Upper lobe of left lung (tissue), 6 donors: ENCODE results near the gene VMAC. TPM values are rescaled to one million over a fixed set of nuclear protein-coding genes. Genes with fewer than 3 reads are reported as not detected.

Experiments used
- ATAC-seq, 2 donors: fragments of 200-7000 bp; cut with Tn5 transposase; one replicate each; pipeline ENCODE4 v1.9.1; 2022; ENCODE audit warnings: mild to moderate bottlenecking in 2 of 2, moderate library complexity in 2 of 2; ENCODE audit not compliant: low FRiP score in 2 of 2
- DNase-seq, 2 donors: peaks; one replicate each; pipeline ENCODE4 v3.0.0-alpha.2; 2019 to 2020
- H3K27ac ChIP-seq, 4 donors: fragments of 200-600 bp; sonication (generic); one replicate each; pipeline ENCODE4 v1.5.1; 2016 to 2019
- H3K27me3 ChIP-seq, 4 donors: fragments of 200-600 bp; sonication (generic); one replicate each; pipeline ENCODE4 v1.5.1; 2017 to 2019
- H3K36me3 ChIP-seq, 4 donors: fragments of 200-600 bp; sonication (generic); one replicate each; pipeline ENCODE4 v1.5.1; 2016 to 2019
- H3K4me1 ChIP-seq, 4 donors: fragments of 200-600 bp; sonication (generic); one replicate each; pipeline ENCODE4 v1.5.1; 2018 to 2019
- H3K4me3 ChIP-seq, 4 donors: fragments of 200-600 bp; sonication (generic); one replicate each; pipeline ENCODE4 v1.5.1; 2017 to 2019; ENCODE audit warnings: mild to moderate bottlenecking in 2 of 4, moderate library complexity in 1 of 4
- H3K9me3 ChIP-seq, 4 donors: fragments of 200-600 bp; sonication (generic); one replicate each; pipeline ENCODE4 v1.5.1; 2018 to 2019
- EP300 ChIP-seq, 4 donors: sonication (generic); formaldehyde crosslinking; IDR thresholded peaks; one replicate each; pipeline ENCODE4 v1.5.1; 2017; ENCODE audit warnings: antibody characterized with exemption in 4 of 4, control low read depth in 2 of 4
- POLR2A ChIP-seq, 4 donors: fragments of 450-650 bp; IDR thresholded peaks; one replicate each; pipeline ENCODE4 v1.5.1; 2016 to 2017; ENCODE audit warnings: antibody characterized with exemption in 4 of 4, mild to moderate bottlenecking in 2 of 4
- POLR2AphosphoS5 ChIP-seq, 2 donors: sonication (generic); formaldehyde crosslinking; IDR thresholded peaks; one replicate each; pipeline ENCODE4 v1.5.1; 2017; ENCODE audit warnings: antibody characterized with exemption in 2 of 2
- WGBS, 2 donors: methylation state at CpG; one replicate each; pipeline ENCODE4 v1.1.5; 2017 to 2018; 5-methylcytosine and 5-hydroxymethylcytosine counted together
- total RNA-seq, 6 donors: library from RNA; depleted of rRNA in 4 of 6; stranded (reverse); fragments of >200 nt in 4 of 6; gene quantifications; one replicate each; pipeline versions ENCODE4 v1.1.0 to v1.2.1, GENCODE V29; 2016 to 2021
- TF ChIP-seq, protein P1 (sequence below), 6 experiments: fragments of 450-650 bp in 4 of 6; fragments of 200-600 bp in 2 of 6; sonication (generic) in 2 of 6; IDR thresholded peaks; one replicate each; pipeline ENCODE4 v1.5.1; 2016 to 2019; ENCODE audit warnings: antibody characterized with exemption in 6 of 6
- donor health status: DM: no; HTN: no; CAD: no; lungs with moderate emphysema.
- donor health status: DM: no; HTN: yes; CAD: no; lungs with severe emphysema.

Gene VMAC
- total RNA-seq, 6 donors from 2014 or later = 4.1 to 38.8 (median 9.3) TPM

GRCh38 chr19:5922161-5922545 is 17.5 kb downstream of the VMAC start:
- no peak for DNase-seq
- ATAC-seq = no peak
- no peak overlapping the region for H3K4me3 ChIP-seq
- WGBS, 2 donors = 92 to 93% methylated on average over 12 of the region's 12 CpGs
- H3K27me3 ChIP-seq = no peaks in the 10 kb centered on the region
- TF ChIP-seq POLR2A (IDR thresholded peaks at IDR 0.05) (no peak), EP300 (IDR thresholded peaks at IDR 0.05) (no peak), POLR2AphosphoS5 (IDR thresholded peaks at IDR 0.05) (no peak)
- TF ChIP-seq, protein P1, sequence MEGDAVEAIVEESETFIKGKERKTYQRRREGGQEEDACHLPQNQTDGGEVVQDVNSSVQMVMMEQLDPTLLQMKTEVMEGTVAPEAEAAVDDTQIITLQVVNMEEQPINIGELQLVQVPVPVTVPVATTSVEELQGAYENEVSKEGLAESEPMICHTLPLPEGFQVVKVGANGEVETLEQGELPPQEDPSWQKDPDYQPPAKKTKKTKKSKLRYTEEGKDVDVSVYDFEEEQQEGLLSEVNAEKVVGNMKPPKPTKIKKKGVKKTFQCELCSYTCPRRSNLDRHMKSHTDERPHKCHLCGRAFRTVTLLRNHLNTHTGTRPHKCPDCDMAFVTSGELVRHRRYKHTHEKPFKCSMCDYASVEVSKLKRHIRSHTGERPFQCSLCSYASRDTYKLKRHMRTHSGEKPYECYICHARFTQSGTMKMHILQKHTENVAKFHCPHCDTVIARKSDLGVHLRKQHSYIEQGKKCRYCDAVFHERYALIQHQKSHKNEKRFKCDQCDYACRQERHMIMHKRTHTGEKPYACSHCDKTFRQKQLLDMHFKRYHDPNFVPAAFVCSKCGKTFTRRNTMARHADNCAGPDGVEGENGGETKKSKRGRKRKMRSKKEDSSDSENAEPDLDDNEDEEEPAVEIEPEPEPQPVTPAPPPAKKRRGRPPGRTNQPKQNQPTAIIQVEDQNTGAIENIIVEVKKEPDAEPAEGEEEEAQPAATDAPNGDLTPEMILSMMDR (IDR thresholded peaks at IDR 0.05) = no peak
- no peak overlapping the region for H3K27ac ChIP-seq
- no peaks in the 10 kb centered on the region for H3K9me3 ChIP-seq
- peaks cover 33 to 99% (median 98%) of the 10 kb centered on the region in 4 donors for H3K36me3 ChIP-seq
- peaks cover 0 to 4% (median 0%) of the 10 kb centered on the region in 4 donors for H3K4me1 ChIP-seq

GRCh38 chr19:5923356-5923755 is 18.7 kb downstream of the VMAC start:
- Histone ChIP-seq H3K4me1 (peaks cover 0 to 4% (median 2%) of the 10 kb centered on the region in 4 donors), H3K27me3 (no peaks in the 10 kb centered on the region), H3K36me3 (peaks cover 39 to 99% (median 98%) of the 10 kb centered on the region in 4 donors), H3K4me3 (no peak overlapping the region), H3K27ac (no peak overlapping the region), H3K9me3 (no peaks in the 10 kb centered on the region)
- DNase-seq = no peak
- TF ChIP-seq, protein P1 (IDR thresholded peaks at IDR 0.05) = no peak
- TF ChIP-seq EP300 (IDR thresholded peaks at IDR 0.05) = no peak
- no peak for TF ChIP-seq POLR2AphosphoS5 (IDR thresholded peaks at IDR 0.05)
- no peak for TF ChIP-seq POLR2A (IDR thresholded peaks at IDR 0.05)
- 95 to 96% methylated on average over 4 to 16 of the region's 16 CpGs for WGBS, 2 donors
- no peak for ATAC-seq

GRCh38 chr19:5925830-5926427 is 21.3 kb downstream of the VMAC start:
- TF ChIP-seq, protein P1 (IDR thresholded peaks at IDR 0.05) = no peak
- TF ChIP-seq EP300 (IDR thresholded peaks at IDR 0.05) (no peak), POLR2A (IDR thresholded peaks at IDR 0.05) (no peak), POLR2AphosphoS5 (IDR thresholded peaks at IDR 0.05) (no peak)
- H3K4me3 ChIP-seq = no peak overlapping the region
- DNase-seq (no peak), ATAC-seq (no peak)
- peaks cover 0 to 4% (median 2%) of the 10 kb centered on the region in 4 donors for H3K4me1 ChIP-seq
- no peaks in the 10 kb centered on the region for H3K9me3 ChIP-seq
- H3K27ac ChIP-seq = peak overlapping the region in 1 of 4 donors; percentile 26
- no peaks in the 10 kb centered on the region for H3K27me3 ChIP-seq
- 89 to 96% methylated on average over 16 to 18 of the region's 18 CpGs for WGBS, 2 donors
- peaks cover 45 to 100% (median 97%) of the 10 kb centered on the region in 4 donors for H3K36me3 ChIP-seq

GRCh38 chr19:5926641-5927440 is 22.2 kb downstream of the VMAC start:
- 73 to 93% methylated on average over 14 of the region's 14 CpGs for WGBS, 2 donors

More at GRCh38 chr19:5926641-5927440, 22.2 kb downstream of the VMAC start:
- Histone ChIP-seq H3K27ac (peak overlapping the region in 3 of 4 donors; percentile 1 to 35 (median 8)), H3K27me3 (no peaks in the 10 kb centered on the region), H3K4me1 (peaks cover 0 to 4% (median 2%) of the 10 kb centered on the region in 4 donors), H3K4me3 (no peak overlapping the region), H3K9me3 (no peaks in the 10 kb centered on the region), H3K36me3 (peaks cover 48 to 100% (median 96%) of the 10 kb centered on the region in 4 donors)
- peak in 1 of 2 donors; percentile 88 for ATAC-seq
- no peak for DNase-seq
- TF ChIP-seq POLR2A (IDR thresholded peaks at IDR 0.05) (no peak), EP300 (IDR thresholded peaks at IDR 0.05) (no peak), POLR2AphosphoS5 (IDR thresholded peaks at IDR 0.05) (no peak)
- TF ChIP-seq, protein P1 (IDR thresholded peaks at IDR 0.05) = no peak
